Gastrocnemius medialis (tissue), 4 donors: ENCODE measurements around the gene TCTN1.

Source experiments
- CTCF ChIP-seq, 5 experiments: fragments of 450-650 bp in 3 of 5; fragments of 200-600 bp in 2 of 5; sonication (generic) in 2 of 5; IDR thresholded peaks in 4 of 5; conservative IDR thresholded peaks in 1 of 5; 1 replicate in 4 of 5; 2 replicates in 1 of 5; pipeline ENCODE4 v1.5.1; 2016 to 2019; ENCODE audit warnings: antibody characterized with exemption in 5 of 5, mild to moderate bottlenecking in 3 of 5, moderate library complexity in 3 of 5
- POLR2A ChIP-seq, 2 donors: fragments of 450-650 bp; IDR thresholded peaks; one replicate each; pipeline ENCODE4 v1.6.1; 2017; ENCODE audit warnings: antibody characterized with exemption in 2 of 2, mild to moderate bottlenecking in 2 of 2, moderate library complexity in 2 of 2

GRCh38 chr12:110566993-110567392 is 46.9 kb upstream of the TCTN1 start:
- TF ChIP-seq CTCF (IDR thresholded peaks at IDR 0.05 in 4 of 5, conservative IDR thresholded peaks at IDR 0.05 in 1 of 5) = no peak
- no peak for TF ChIP-seq POLR2A (IDR thresholded peaks at IDR 0.05)
